ENCODE data around the gene EPHB1.

The EPHB1 gene

GRCh38 chr3:134794950-134795745 is at the start of gene EPHB1:
TSS of gene EPHB1 (plus strand) at chr3:134795260.
- DNase-seq (ENCODE audit: low read depth) = peak; percentile 79

- DNase-seq (ENCODE audit: low read depth) = no peak
Observed at GRCh38 chr3:134748698-134749097, 46.4 kb upstream of the EPHB1 start.

- no peak for DNase-seq (ENCODE audit: low read depth)
Observed at GRCh38 chr3:134749174-134749573, 45.9 kb upstream of the EPHB1 start.

- no peak for DNase-seq (ENCODE audit: low read depth)
Observed at GRCh38 chr3:134749802-134750553, 45.1 kb upstream of the EPHB1 start.

- DNase-seq (ENCODE audit: low read depth) = no peak
Observed at GRCh38 chr3:134751831-134752230, 43.2 kb upstream of the EPHB1 start.

- DNase-seq (ENCODE audit: low read depth) = no peak
Observed at GRCh38 chr3:134752761-134753461, 42.1 kb upstream of the EPHB1 start.

- no peak for DNase-seq (ENCODE audit: low read depth)
Observed at GRCh38 chr3:134753999-134754742, 40.9 kb upstream of the EPHB1 start.

- no peak for DNase-seq (ENCODE audit: low read depth)
Observed at GRCh38 chr3:134754768-134755559, 40.1 kb upstream of the EPHB1 start.

- DNase-seq (ENCODE audit: low read depth) = no peak
Observed at GRCh38 chr3:134755821-134756220, 39.2 kb upstream of the EPHB1 start.

GRCh38 chr3:134757549-134758069 is 37.5 kb upstream of the EPHB1 start:
- DNase-seq (ENCODE audit: low read depth) = no peak

- DNase-seq (ENCODE audit: low read depth) = no peak
Observed at GRCh38 chr3:134761213-134761612, 33.8 kb upstream of the EPHB1 start.

GRCh38 chr3:134762016-134762415 is 33.0 kb upstream of the EPHB1 start:
- DNase-seq (ENCODE audit: low read depth) = no peak

- DNase-seq (ENCODE audit: low read depth) = no peak
Observed at GRCh38 chr3:134765468-134765867, 29.6 kb upstream of the EPHB1 start.

- no peak for DNase-seq (ENCODE audit: low read depth)
Observed at GRCh38 chr3:134766290-134766689, 28.8 kb upstream of the EPHB1 start.

GRCh38 chr3:134768116-134768515 is 26.9 kb upstream of the EPHB1 start:
- DNase-seq (ENCODE audit: low read depth) = no peak

- DNase-seq (ENCODE audit: low read depth) = no peak
Observed at GRCh38 chr3:134768837-134769236, 26.2 kb upstream of the EPHB1 start.

- DNase-seq (ENCODE audit: low read depth) = no peak
Observed at GRCh38 chr3:134769287-134769868, 25.7 kb upstream of the EPHB1 start.

- DNase-seq (ENCODE audit: low read depth) = no peak
Observed at GRCh38 chr3:134772011-134772410, 23.0 kb upstream of the EPHB1 start.

GRCh38 chr3:134772591-134772990 is 22.5 kb upstream of the EPHB1 start:
- DNase-seq (ENCODE audit: low read depth) = no peak

- no peak for DNase-seq (ENCODE audit: low read depth)
Observed at GRCh38 chr3:134775831-134776230, 19.2 kb upstream of the EPHB1 start.

- no peak for DNase-seq (ENCODE audit: low read depth)
Observed at GRCh38 chr3:134776518-134776917, 18.5 kb upstream of the EPHB1 start.

All from GM04503 (cell line).